SU-DHL-6 (cell line): ENCODE measurements around the gene ARL10.

Source experiments
- H2AFZ ChIP-seq: fragments of 200-600 bp; sonication (generic); 2 replicates; pipeline ENCODE4 v1.6.1; 2014; ENCODE audit warnings: low read depth, mild to moderate bottlenecking, moderate library complexity, mixed read lengths, antibody characterized with exemption, low read length; ENCODE audit not compliant: severe bottlenecking
- H3F3A ChIP-seq: fragments of 200-600 bp; shearing (Covaris generic); 2 replicates; pipeline ENCODE4 v1.6.0; 2016; ENCODE audit warnings: antibody characterized with exemption, mild to moderate bottlenecking; ENCODE audit not compliant: insufficient read depth
- H3K27ac ChIP-seq: fragments of 200-600 bp; sonication (generic); 2 replicates; pipeline ENCODE4 v1.5.1; 2016; ENCODE audit warnings: low read depth, mild to moderate bottlenecking, low read length, moderate library complexity, mixed read lengths
- H3K27me3 ChIP-seq: fragments of 200-600 bp; sonication (generic), shearing (Covaris generic); 2 replicates; pipeline ENCODE4 v1.6.0; 2014; ENCODE audit warnings: mild to moderate bottlenecking, low read length
- H3K36me3 ChIP-seq: fragments of 200-600 bp; sonication (generic); 2 replicates; pipeline ENCODE4 v1.6.1; 2014; ENCODE audit warnings: mild to moderate bottlenecking, low read length, mixed read lengths
- H3K4me2 ChIP-seq: fragments of 300-600, 200-600 bp; shearing (Covaris generic), sonication (generic); 2 replicates; pipeline ENCODE4 v1.6.0; 2014; ENCODE audit warnings: low read length, low read depth, mild to moderate bottlenecking; ENCODE audit not compliant: poor library complexity, severe bottlenecking
- H3K4me3 ChIP-seq: fragments of 200-600 bp; sonication (generic); 2 replicates; pipeline ENCODE4 v1.5.1; 2014; ENCODE audit warnings: antibody characterized with exemption, low read length, mild to moderate bottlenecking, mixed read lengths; ENCODE audit not compliant: insufficient read depth, poor library complexity, severe bottlenecking
- H3K79me2 ChIP-seq: fragments of 200-600 bp; sonication (generic); 2 replicates; pipeline ENCODE4 v1.6.1; 2014; ENCODE audit warnings: mild to moderate bottlenecking, low read length, moderate library complexity; ENCODE audit not compliant: insufficient read depth
- H3K9ac ChIP-seq: fragments of 200-600 bp; sonication (generic); 2 replicates; pipeline ENCODE4 v1.7.0; 2014; ENCODE audit warnings: mild to moderate bottlenecking, low read length
- H3K9me2 ChIP-seq: fragments of 200-600 bp; sonication (generic); replicated peaks from 2 replicates; pipeline ENCODE4 v1.6.1; 2014; ENCODE audit warnings: low read length; ENCODE audit not compliant: insufficient read depth
- H3K9me3 ChIP-seq: fragments of 200-600 bp; sonication (generic); 2 replicates; pipeline ENCODE4 v1.6.1; 2014; ENCODE audit warnings: low read length, mixed read lengths; ENCODE audit not compliant: insufficient read depth
- H4K20me1 ChIP-seq: fragments of 200-600 bp; sonication (generic); 2 replicates; pipeline ENCODE4 v1.6.1; 2014; ENCODE audit warnings: low read depth, mild to moderate bottlenecking, antibody characterized with exemption, low read length, moderate library complexity, mixed read lengths
- EZH2phosphoT487 ChIP-seq: fragments of 200-600 bp; sonication (generic), shearing (Covaris generic); conservative IDR thresholded peaks from 2 replicates; pipeline ENCODE4 v1.6.1; 2018; ENCODE audit warnings: mild to moderate bottlenecking, antibody characterized with exemption, low read length, moderate library complexity, mixed read lengths
- TF ChIP-seq, protein P1 (sequence below): fragments of 200-600 bp; sonication (generic); IDR thresholded peaks from one replicate; pipeline ENCODE4 v1.5.1; 2017; ENCODE audit warnings: antibody characterized with exemption, mild to moderate bottlenecking, low read length, moderate library complexity; ENCODE audit not compliant: insufficient read depth, poor library complexity, severe bottlenecking

ARL10 gene

DNA sequence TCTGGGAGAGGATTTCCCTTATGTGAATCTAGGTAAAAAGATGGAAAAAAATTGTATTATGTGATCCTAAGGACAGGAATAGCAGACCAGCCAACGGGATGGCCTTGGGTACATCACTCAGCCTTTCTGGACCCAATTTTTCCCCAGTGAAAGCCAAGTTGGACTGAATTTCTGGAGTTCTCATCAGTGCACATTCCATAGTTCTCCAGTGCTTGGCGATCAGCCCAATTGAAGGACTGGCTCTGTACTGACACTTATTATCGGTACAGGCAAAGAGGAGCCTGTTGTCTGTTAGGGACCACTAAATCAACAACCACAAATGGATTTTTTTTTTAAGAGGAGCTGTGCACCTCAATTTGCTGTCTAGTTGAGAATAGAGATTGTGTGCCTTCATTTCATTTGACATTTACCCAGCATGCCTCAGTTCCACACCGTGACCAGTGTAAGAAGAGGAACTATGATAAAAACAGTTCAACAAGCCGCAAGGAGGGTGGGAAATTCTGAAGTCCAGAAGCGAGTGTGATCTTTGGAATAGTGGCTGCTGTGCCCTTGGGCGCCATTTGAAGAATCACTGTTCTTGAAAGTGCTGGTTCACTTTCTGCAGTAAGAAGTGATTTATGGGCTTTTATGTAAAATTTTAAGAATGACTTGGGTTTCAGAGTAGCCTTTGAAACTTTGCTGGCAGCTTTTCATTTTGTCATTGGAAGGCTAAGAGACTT, 8.0 kb downstream of the ARL10 start:
- no peak overlapping the region for H2AFZ ChIP-seq

DNA sequence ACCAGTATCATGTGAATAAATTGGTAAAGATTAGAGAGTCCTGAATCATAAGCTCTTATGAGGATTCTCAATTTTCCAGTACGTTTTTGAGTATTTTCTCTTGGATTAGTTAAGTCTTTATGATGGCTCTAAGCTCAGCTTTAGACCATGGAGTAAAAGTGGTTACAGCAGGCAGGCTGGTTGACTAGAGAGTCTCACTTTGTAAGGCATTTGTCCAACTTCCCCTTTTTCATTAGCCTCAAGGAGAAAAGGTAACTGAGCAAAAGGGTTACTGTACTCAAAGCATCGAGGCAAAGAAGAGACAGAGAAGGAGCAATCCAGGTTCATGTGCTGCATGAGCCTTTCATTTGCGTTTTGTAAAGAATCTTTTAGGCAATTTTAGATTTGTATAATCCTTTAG, 14.6 kb downstream of the ARL10 start:
- TF ChIP-seq EZH2phosphoT487: no peak
- TF ChIP-seq, protein P1, sequence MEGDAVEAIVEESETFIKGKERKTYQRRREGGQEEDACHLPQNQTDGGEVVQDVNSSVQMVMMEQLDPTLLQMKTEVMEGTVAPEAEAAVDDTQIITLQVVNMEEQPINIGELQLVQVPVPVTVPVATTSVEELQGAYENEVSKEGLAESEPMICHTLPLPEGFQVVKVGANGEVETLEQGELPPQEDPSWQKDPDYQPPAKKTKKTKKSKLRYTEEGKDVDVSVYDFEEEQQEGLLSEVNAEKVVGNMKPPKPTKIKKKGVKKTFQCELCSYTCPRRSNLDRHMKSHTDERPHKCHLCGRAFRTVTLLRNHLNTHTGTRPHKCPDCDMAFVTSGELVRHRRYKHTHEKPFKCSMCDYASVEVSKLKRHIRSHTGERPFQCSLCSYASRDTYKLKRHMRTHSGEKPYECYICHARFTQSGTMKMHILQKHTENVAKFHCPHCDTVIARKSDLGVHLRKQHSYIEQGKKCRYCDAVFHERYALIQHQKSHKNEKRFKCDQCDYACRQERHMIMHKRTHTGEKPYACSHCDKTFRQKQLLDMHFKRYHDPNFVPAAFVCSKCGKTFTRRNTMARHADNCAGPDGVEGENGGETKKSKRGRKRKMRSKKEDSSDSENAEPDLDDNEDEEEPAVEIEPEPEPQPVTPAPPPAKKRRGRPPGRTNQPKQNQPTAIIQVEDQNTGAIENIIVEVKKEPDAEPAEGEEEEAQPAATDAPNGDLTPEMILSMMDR: no peak
- H3K27me3 ChIP-seq: no peaks in the 10 kb centered on the region
- no peaks in the 10 kb centered on the region for H3K9me2 ChIP-seq
- no peak overlapping the region for H2AFZ ChIP-seq
- H3K9ac ChIP-seq: no peak overlapping the region
- H3K36me3 ChIP-seq: no peaks in the 10 kb centered on the region; the same call in 1 of the 2 replicates
- no peak overlapping the region for H3K4me3 ChIP-seq
- H3K9me3 ChIP-seq: no peaks in the 10 kb centered on the region
- no peak overlapping the region for H3K4me2 ChIP-seq
- H3K79me2 ChIP-seq: peaks cover 4% of the 10 kb centered on the region
- no peak overlapping the region for H3K27ac ChIP-seq
- no peaks in the 10 kb centered on the region for H4K20me1 ChIP-seq
- H3F3A ChIP-seq: peaks cover 7% of the 10 kb centered on the region; the same call in 1 of the 2 replicates

More for the DNA sequence above, 8.0 kb downstream of the ARL10 start:
- no peaks in the 10 kb centered on the region for H3K9me2 ChIP-seq
- TF ChIP-seq EZH2phosphoT487: no peak
- TF ChIP-seq, protein P1: no peak
- H3K9ac ChIP-seq: no peak overlapping the region
- H3K9me3 ChIP-seq: no peaks in the 10 kb centered on the region
- no peak overlapping the region for H3K4me2 ChIP-seq
- no peaks in the 10 kb centered on the region for H3K79me2 ChIP-seq
- no peaks in the 10 kb centered on the region for H3F3A ChIP-seq
- no peak overlapping the region for H3K4me3 ChIP-seq
- H3K27me3 ChIP-seq: no peaks in the 10 kb centered on the region
- no peak overlapping the region for H3K27ac ChIP-seq
- H3K36me3 ChIP-seq: no peaks in the 10 kb centered on the region
- H4K20me1 ChIP-seq: no peaks in the 10 kb centered on the region

DNA sequence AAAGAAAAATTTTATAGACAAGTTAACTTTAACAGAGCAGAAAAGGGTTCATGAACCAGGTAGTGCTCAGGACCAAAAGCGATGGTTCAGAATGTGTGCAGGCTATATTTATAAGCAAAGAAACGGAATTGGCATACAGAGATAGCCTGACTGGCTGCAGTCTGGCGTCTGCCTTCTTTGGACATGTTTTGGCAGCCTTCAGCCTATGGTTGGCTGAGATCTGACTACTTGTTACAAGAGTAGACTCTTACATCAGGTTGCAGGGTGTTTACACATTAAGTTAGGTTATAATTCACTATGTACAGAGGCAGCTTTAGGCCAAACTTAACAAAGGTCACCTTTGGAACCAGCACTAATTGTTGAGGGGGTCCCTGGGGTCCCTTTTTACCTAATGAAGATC, 16.1 kb downstream of the ARL10 start:
- TF ChIP-seq EZH2phosphoT487: no peak
- TF ChIP-seq, protein P1: no peak
- H3K9me3 ChIP-seq: no peaks in the 10 kb centered on the region
- no peak overlapping the region for H3K9ac ChIP-seq
- H2AFZ ChIP-seq: no peak overlapping the region
- no peak overlapping the region for H3K27ac ChIP-seq
- peaks cover 9% of the 10 kb centered on the region; the same call in 1 of the 2 replicates for H3F3A ChIP-seq
- H3K4me2 ChIP-seq: no peak overlapping the region
- H3K9me2 ChIP-seq: no peaks in the 10 kb centered on the region
- peaks cover 8% of the 10 kb centered on the region for H3K36me3 ChIP-seq
- H3K4me3 ChIP-seq: no peak overlapping the region
- H3K79me2 ChIP-seq: peaks cover 20% of the 10 kb centered on the region
- H3K27me3 ChIP-seq: no peaks in the 10 kb centered on the region
- peaks cover 8% of the 10 kb centered on the region; the same call in 1 of the 2 replicates for H4K20me1 ChIP-seq
